Panc1 (cell line): Measurements from ENCODE around the gene TFEC. TPM values are rescaled to one million over a fixed set of nuclear protein-coding genes. Genes with fewer than 3 reads are reported as not detected.

Experiments
- ATAC-seq: fragments of 200-7000 bp; cut with Tn5 transposase; 2 replicates; pipeline ENCODE4 v1.9.1; 2020; ENCODE audit warnings: mild to moderate bottlenecking, moderate library complexity
- BruUV-seq: library from RNA; stranded (reverse); fragments of 400-500 nt; replicated peaks from 2 replicates; lab custom pipeline; 2021; lab: Mats Ljungman, UMichigan
- CTCF ChIA-PET: fragments of 300-600 bp; sonication (Branson Sonifier 250); formaldehyde crosslinking; loops from one replicate; lab custom pipeline; 2022; ENCODE audit warnings: antibody characterized with exemption; lab: Charles Lee
- POLR2A ChIA-PET: fragments of 300-600 bp; sonication (Branson Sonifier 250); formaldehyde crosslinking; loops from one replicate; lab custom pipeline; 2022; ENCODE audit warnings: antibody characterized with exemption; lab: Charles Lee
- DNase-seq: peaks from one replicate; pipeline ENCODE4 v3.0.0-alpha.2; 2010; ENCODE audit warnings: low read depth, low spot score
- H3K27ac ChIP-seq: 2 replicates; pipeline ENCODE4 v1.5.1; 2011; ENCODE audit warnings: mild to moderate bottlenecking, low read length, inconsistent platforms
- H3K27me3 ChIP-seq: fragments of 200-500 bp; sonication (Bioruptor generic); 2 replicates; pipeline ENCODE4 v1.6.0; 2014; ENCODE audit warnings: low read length, inconsistent platforms; ENCODE audit not compliant: control insufficient read depth, insufficient read depth
- H3K36me3 ChIP-seq: fragments of 200-500 bp; sonication (Bioruptor generic); 2 replicates; pipeline ENCODE4 v1.5.1; 2014; ENCODE audit warnings: inconsistent platforms, mild to moderate bottlenecking, low read length, moderate library complexity; ENCODE audit not compliant: control insufficient read depth, insufficient read depth
- H3K4me1 ChIP-seq: 2 replicates; pipeline ENCODE4 v1.5.1; 2011; ENCODE audit warnings: inconsistent platforms, mild to moderate bottlenecking, low read length, moderate library complexity; ENCODE audit not compliant: control insufficient read depth, insufficient read depth
- H3K4me3 ChIP-seq, 2 experiments: 2 replicates each; pipeline ENCODE4 v1.5.1; 2011 to 2012; ENCODE audit warnings: low read depth in 2 of 2, low read length in 2 of 2, mild to moderate bottlenecking in 2 of 2, inconsistent platforms in 1 of 2, moderate library complexity in 1 of 2
- H3K9me3 ChIP-seq: fragments of 200-500 bp; sonication (Bioruptor generic); 2 replicates; pipeline ENCODE4 v1.5.1; 2014; ENCODE audit warnings: low read depth, mild to moderate bottlenecking, inconsistent platforms, low read length, moderate library complexity; ENCODE audit not compliant: control insufficient read depth, insufficient read depth
- CTCF ChIP-seq: fragments of 450-650 bp; IDR thresholded peaks from 2 replicates; pipeline ENCODE4 v1.5.1; 2017; ENCODE audit warnings: mild to moderate bottlenecking
- POLR2AphosphoS5 ChIP-seq: IDR thresholded peaks from 2 replicates; pipeline ENCODE4 v1.6.1; 2012; ENCODE audit warnings: mild to moderate bottlenecking, low read depth, low read length, moderate library complexity
- REST ChIP-seq, 2 experiments: IDR thresholded peaks; 2 replicates each; pipeline ENCODE4 v1.6.1; 2011 to 2012; ENCODE audit warnings: low read depth in 2 of 2, control low read depth in 1 of 2, low read length in 1 of 2, mild to moderate bottlenecking in 1 of 2, moderate library complexity in 1 of 2; ENCODE audit not compliant: insufficient read depth in 1 of 2
- SIN3A ChIP-seq: IDR thresholded peaks from 2 replicates; pipeline ENCODE4 v1.6.1; 2012; ENCODE audit warnings: low read depth, mild to moderate bottlenecking, low read length, moderate library complexity, borderline replicate concordance; ENCODE audit not compliant: insufficient read depth
- TCF7L2 ChIP-seq: IDR thresholded peaks from 2 replicates; pipeline ENCODE4 v1.6.1; 2011; ENCODE audit warnings: mild to moderate bottlenecking, low read depth, low read length, inconsistent platforms
- in situ Hi-C: cut with HindIII; loops from 2 replicates; pipeline ENCODE4 v1.10.0; 2016; ENCODE audit warnings: low sequenced_read_pairs, low pct_unique_long_range_greater_than_20kb
- intact Hi-C: fragments of 100-400 bp; cut with micrococcal nuclease; formaldehyde crosslinking; loops from one replicate; pipeline ENCODE4 v1.10.0; 2022; ENCODE audit not compliant: unreplicated experiment
- total RNA-seq: library from RNA; stranded (reverse); gene quantifications from one replicate; pipeline ENCODE4 v1.2.1, GENCODE V29; 2021; ENCODE audit not compliant: unreplicated experiment

Gene TFEC
- total RNA-seq, 1 experiment from 2014 or later = not detected

GRCh38 chr7:115995701-115996100 lies 34.9 kb downstream of the TFEC start:
- BruUV-seq = no TSS peak
- Histone ChIP-seq H3K4me1 (no peaks in the 10 kb centered on the region), H3K27me3 (no peaks in the 10 kb centered on the region), H3K9me3 (no peaks in the 10 kb centered on the region), H3K27ac (no peak overlapping the region), H3K36me3 (no peaks in the 10 kb centered on the region), H3K4me3 (no peak overlapping the region)
- intact Hi-C loops = no loop called here
- ChIA-PET CTCF (no interaction called here), POLR2A (interaction anchor here (0.8 kb wide), 1 partner anchor 57 kb away, joined by 4 read pairs; no protein-coding TSS in a partner anchor)
- DNase-seq = no peak
- TF ChIP-seq CTCF = no peak
- TF ChIP-seq REST (IDR thresholded peaks at IDR 0.05; ENCODE audit: insufficient read depth in 1 of 2, low read depth in 2 of 2, low read length in 1 of 2) = no peak
- no peak for TF ChIP-seq POLR2AphosphoS5
- TF ChIP-seq SIN3A = no peak
- TF ChIP-seq TCF7L2 = no peak
- no peak for ATAC-seq
- in situ Hi-C loops = no loop called here

- in situ Hi-C loops (no loop called here), intact Hi-C loops (no loop called here)
- no peaks in the 10 kb centered on the region for H3K27me3 ChIP-seq
- TF ChIP-seq REST (IDR thresholded peaks at IDR 0.05; ENCODE audit: insufficient read depth in 1 of 2, low read depth in 2 of 2, low read length in 1 of 2) (no peak), CTCF (no peak), TCF7L2 (no peak), POLR2AphosphoS5 (no peak), SIN3A (no peak)
- no peak for DNase-seq
- H3K9me3 ChIP-seq = no peaks in the 10 kb centered on the region
- ChIA-PET POLR2A (no interaction called here), CTCF (no interaction called here)
- no peak overlapping the region for H3K27ac ChIP-seq
- BruUV-seq = no TSS peak
- no peak overlapping the region for H3K4me3 ChIP-seq
- H3K36me3 ChIP-seq = no peaks in the 10 kb centered on the region
- no peaks in the 10 kb centered on the region for H3K4me1 ChIP-seq
- no peak for ATAC-seq
These were observed 42.2 kb downstream of the TFEC start for GRCh38 chr7:115988401-115988800.
